ENCODE measurements around the gene CDC37. TPM values are rescaled to one million over a fixed set of nuclear protein-coding genes. Genes with fewer than 3 reads are reported as not detected.

CDC37 gene
- total and polyA plus RNA-seq, 2 experiments from 2014 or later, result 144 to 196 TPM

DNA sequence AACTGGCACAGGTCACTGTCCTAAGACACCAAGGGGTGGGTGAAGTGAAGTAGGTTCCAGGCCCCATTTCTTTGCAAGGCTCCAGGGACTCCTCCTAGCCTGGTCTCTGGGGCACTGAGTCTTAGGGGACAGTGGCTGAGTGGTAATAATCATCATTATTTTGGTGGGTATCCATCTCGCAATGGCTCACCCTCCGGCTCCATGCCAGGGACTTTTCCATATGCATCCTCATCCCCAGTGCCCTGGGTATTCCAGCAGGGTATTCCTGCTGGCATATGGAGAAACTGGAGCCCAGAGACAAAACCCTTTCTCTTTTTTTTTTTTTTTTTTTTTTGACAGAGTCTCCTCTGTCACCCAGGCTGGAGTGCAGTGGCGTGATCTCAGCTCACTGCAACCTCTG is 19.5 kb upstream of the CDC37 start:
- 90% methylated on average over 3 of the region's 3 CpGs for WGBS (ENCODE audit: low lambda C conversion rate, missing lambda C conversion rate)
- TF ChIP-seq EZH2 (IDR thresholded peaks at IDR 0.05; ENCODE audit: borderline replicate concordance) (no peak), EZH2phosphoT487 (IDR thresholded peaks at IDR 0.05; ENCODE audit: low read depth, severe bottlenecking, unreplicated experiment) (no peak)
- TF ChIP-seq, protein P1, sequence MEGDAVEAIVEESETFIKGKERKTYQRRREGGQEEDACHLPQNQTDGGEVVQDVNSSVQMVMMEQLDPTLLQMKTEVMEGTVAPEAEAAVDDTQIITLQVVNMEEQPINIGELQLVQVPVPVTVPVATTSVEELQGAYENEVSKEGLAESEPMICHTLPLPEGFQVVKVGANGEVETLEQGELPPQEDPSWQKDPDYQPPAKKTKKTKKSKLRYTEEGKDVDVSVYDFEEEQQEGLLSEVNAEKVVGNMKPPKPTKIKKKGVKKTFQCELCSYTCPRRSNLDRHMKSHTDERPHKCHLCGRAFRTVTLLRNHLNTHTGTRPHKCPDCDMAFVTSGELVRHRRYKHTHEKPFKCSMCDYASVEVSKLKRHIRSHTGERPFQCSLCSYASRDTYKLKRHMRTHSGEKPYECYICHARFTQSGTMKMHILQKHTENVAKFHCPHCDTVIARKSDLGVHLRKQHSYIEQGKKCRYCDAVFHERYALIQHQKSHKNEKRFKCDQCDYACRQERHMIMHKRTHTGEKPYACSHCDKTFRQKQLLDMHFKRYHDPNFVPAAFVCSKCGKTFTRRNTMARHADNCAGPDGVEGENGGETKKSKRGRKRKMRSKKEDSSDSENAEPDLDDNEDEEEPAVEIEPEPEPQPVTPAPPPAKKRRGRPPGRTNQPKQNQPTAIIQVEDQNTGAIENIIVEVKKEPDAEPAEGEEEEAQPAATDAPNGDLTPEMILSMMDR (IDR thresholded peaks at IDR 0.05; ENCODE audit: poor library complexity), result no peak
- H3K27ac ChIP-seq, result no peak overlapping the region
- H3K4me1 ChIP-seq (ENCODE audit: insufficient read depth), result peaks cover 14% of the 10 kb centered on the region
- H3K9me3 ChIP-seq (ENCODE audit: low read depth), result no peaks in the 10 kb centered on the region
- no peaks in the 10 kb centered on the region for H3K79me2 ChIP-seq
- H3K4me3 ChIP-seq, result no peak overlapping the region
- peaks cover 87% of the 10 kb centered on the region for H3K27me3 ChIP-seq
- no peaks in the 10 kb centered on the region for H3K36me3 ChIP-seq (replicated peaks; ENCODE audit: insufficient read depth, low read depth)
- no peak for DNase-seq (ENCODE audit: low spot score)
- H3K4me2 ChIP-seq, result no peak overlapping the region
- H2AFZ ChIP-seq, result no peak overlapping the region
- no peaks in the 10 kb centered on the region for H4K20me1 ChIP-seq (ENCODE audit: insufficient read depth, poor library complexity, severe bottlenecking)
- no peaks in the 10 kb centered on the region for H3K9me2 ChIP-seq (replicated peaks; ENCODE audit: insufficient read depth)

- H4K20me1 ChIP-seq (ENCODE audit: insufficient read depth, poor library complexity, severe bottlenecking), result no peaks in the 10 kb centered on the region
- peaks cover 89% of the 10 kb centered on the region for H3K27me3 ChIP-seq
- no peak overlapping the region for H3K4me3 ChIP-seq
- no peaks in the 10 kb centered on the region for H3K36me3 ChIP-seq (replicated peaks; ENCODE audit: insufficient read depth, low read depth)
- H3K79me2 ChIP-seq, result no peaks in the 10 kb centered on the region
- WGBS (ENCODE audit: low lambda C conversion rate, missing lambda C conversion rate), result 42% methylated on average over 4 of the region's 4 CpGs
- no peak overlapping the region for H3K4me2 ChIP-seq
- DNase-seq (ENCODE audit: low spot score), result peak; percentile 2
- H3K9me2 ChIP-seq (replicated peaks; ENCODE audit: insufficient read depth), result no peaks in the 10 kb centered on the region
- no peak overlapping the region for H3K27ac ChIP-seq
- peaks cover 14% of the 10 kb centered on the region for H3K4me1 ChIP-seq (ENCODE audit: insufficient read depth)
- no peak overlapping the region for H2AFZ ChIP-seq
- TF ChIP-seq EZH2 (IDR thresholded peaks at IDR 0.05; ENCODE audit: borderline replicate concordance), result no peak
- TF ChIP-seq, protein P1 (IDR thresholded peaks at IDR 0.05; ENCODE audit: poor library complexity), result no peak
- no peaks in the 10 kb centered on the region for H3K9me3 ChIP-seq (ENCODE audit: low read depth)
These were observed 18.7 kb upstream of the CDC37 start for GRCh38 chr19:10422046-10422461.

- Histone ChIP-seq H3K36me3 (replicated peaks; ENCODE audit: insufficient read depth, low read depth) (no peaks in the 10 kb centered on the region), H3K9me2 (replicated peaks; ENCODE audit: insufficient read depth) (no peaks in the 10 kb centered on the region), H3K4me1 (ENCODE audit: insufficient read depth) (peaks cover 15% of the 10 kb centered on the region), H4K20me1 (ENCODE audit: insufficient read depth, poor library complexity, severe bottlenecking) (no peaks in the 10 kb centered on the region), H3K9me3 (ENCODE audit: low read depth) (no peaks in the 10 kb centered on the region), H3K4me3 (no peak overlapping the region), H2AFZ (no peak overlapping the region), H3K27me3 (peaks cover 90% of the 10 kb centered on the region), H3K79me2 (no peaks in the 10 kb centered on the region), H3K27ac (no peak overlapping the region), H3K4me2 (peak overlapping the region; percentile 83)
- WGBS (ENCODE audit: low lambda C conversion rate, missing lambda C conversion rate), result 27% methylated on average over 17 of the region's 17 CpGs
- TF ChIP-seq, protein P1 (IDR thresholded peaks at IDR 0.05; ENCODE audit: poor library complexity), result no peak
- TF ChIP-seq EZH2phosphoT487 (IDR thresholded peaks at IDR 0.05; ENCODE audit: low read depth, severe bottlenecking, unreplicated experiment) (no peak), EZH2 (IDR thresholded peaks at IDR 0.05; ENCODE audit: borderline replicate concordance) (no peak)
- DNase-seq (ENCODE audit: low spot score), result no peak
These were observed 18.1 kb upstream of the CDC37 start for GRCh38 chr19:10421240-10422045.
